GM23248 (cell line): ENCODE data around the gene P2RY13.

Experiments used
- EZH2 ChIP-seq: fragments of 200-600 bp; sonication (generic); IDR thresholded peaks from 2 replicates; pipeline ENCODE4 v1.6.1; 2018; ENCODE audit warnings: antibody characterized with exemption, mild to moderate bottlenecking; ENCODE audit not compliant: insufficient read depth, poor library complexity, severe bottlenecking
- EZH2phosphoT487 ChIP-seq: fragments of 200-600 bp; sonication (generic); IDR thresholded peaks from 2 replicates; pipeline ENCODE4 v1.6.1; 2018; ENCODE audit warnings: antibody characterized with exemption, moderate library complexity, mild to moderate bottlenecking, low read depth; ENCODE audit not compliant: insufficient read depth

- TF ChIP-seq EZH2 (no peak), EZH2phosphoT487 (no peak)
Observed at GRCh38 chr3:151315846-151316245, 13.5 kb downstream of the P2RY13 start.
